ENCODE results near the gene MECP2. TPM values are rescaled to one million over a fixed set of nuclear protein-coding genes. Genes with fewer than 3 reads are reported as not detected.
"Not testable (repeated sequence)": the region's sequence is repeated elsewhere in the genome, so short reads cannot be mapped to it uniquely, and the experiment has no call there.

Gene MECP2
- total RNA-seq, 1 donor from 2014 or later = 18.8 TPM

DNA sequence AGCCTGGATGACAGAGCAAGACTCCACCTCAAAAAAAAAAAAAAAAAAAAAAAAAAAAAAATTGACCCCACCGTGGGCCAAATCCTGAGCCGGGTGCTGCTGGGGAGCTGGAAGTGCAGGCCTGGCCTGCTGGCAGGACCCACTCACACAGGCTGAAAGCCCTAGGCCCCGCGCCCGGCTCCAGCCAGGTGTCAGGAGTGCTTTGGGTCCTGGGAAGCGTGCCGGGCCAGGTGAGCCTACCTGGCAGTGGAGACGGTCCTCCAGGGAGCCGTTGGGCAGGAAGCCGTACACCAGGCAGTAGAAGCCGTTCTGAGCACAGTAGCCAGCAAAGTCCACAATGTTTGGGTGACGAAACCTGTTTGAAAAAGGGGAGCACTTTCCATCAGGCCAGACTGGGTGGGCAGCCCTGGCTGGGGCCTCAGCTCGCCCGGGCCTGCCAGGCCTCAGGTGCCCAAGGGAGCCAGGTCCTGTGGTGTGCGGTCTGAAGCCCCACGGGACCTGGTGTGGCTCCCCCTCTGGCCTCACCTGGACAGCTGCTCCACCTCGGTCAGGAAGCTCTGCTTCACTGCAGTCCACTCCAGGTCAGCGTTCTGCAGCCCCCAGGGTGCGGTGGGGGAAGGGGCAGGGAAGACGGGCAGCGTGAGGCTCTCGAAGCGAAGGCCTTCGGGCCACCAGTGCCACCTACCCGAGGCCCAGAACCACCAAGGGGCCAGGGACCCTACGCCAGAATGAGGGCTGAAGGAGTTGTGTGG is 79.6 kb downstream of the MECP2 start:
- DNase-seq (ENCODE audit: low spot score) = no peak

- no peak for DNase-seq (ENCODE audit: low spot score)
Observed at GRCh38 chrX:154016366-154017076, 81.0 kb downstream of the MECP2 start.

DNA sequence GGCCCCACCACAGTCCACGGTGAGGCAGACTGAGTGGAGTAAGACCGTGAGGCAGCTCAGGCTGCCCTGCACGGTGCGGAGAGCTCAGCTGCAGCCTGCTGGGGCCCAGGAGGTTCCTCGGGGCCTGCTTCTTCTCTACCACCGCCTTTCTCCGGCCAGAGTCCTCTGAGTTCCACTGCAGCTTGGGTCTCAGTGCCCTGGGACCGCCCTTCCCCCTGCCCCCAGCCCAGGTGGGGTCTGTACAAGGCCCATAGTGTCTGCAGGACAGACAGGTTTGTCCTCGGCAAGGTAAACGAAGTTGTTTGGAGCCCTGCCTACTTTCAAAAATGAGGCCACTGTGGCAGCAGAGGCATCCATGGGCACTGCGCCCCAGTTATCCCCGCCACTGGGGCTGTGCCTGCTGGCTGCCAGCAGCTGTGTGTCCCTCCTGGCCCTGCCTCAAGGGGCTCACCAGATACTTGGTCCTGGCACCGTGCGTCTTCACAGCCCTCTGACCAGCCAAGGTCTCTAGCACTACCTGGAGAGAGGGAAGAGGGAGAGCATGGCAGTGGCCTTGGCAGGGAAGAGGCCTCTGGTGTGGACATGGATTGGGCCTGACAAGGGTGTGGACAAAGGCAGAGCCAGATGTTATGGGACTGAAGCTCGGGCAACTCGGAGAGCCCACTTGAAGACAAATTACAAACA is 81.8 kb downstream of the MECP2 start:
- no peak for DNase-seq (ENCODE audit: low spot score)

- DNase-seq (ENCODE audit: low spot score) = no peak
Observed at GRCh38 chrX:154014429-154015380, 82.8 kb downstream of the MECP2 start.

- no peak for DNase-seq (ENCODE audit: low spot score)
Observed at GRCh38 chrX:154013614-154014360, 83.7 kb downstream of the MECP2 start.

DNA sequence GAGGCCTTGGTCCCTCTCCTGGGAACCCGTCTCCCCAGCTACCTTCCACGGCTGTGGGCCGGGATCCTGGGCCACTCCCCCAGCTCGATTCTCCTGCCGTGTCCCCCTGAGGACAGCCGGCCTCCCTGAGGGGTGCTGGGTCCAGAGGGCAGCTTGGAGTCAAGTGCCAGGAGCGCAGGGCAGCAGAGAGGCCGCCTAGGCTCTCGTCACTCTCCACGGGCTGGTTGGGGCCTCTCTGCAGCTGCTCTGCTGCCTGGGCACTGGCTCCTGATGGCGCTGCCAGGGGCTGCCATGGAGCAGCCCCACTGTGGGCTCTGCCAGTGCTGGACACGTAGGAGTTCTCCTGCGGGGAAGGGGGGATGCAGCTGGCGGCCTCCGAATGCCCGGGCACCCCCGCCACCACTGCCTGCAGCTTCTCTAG is 84.5 kb downstream of the MECP2 start:
- DNase-seq (ENCODE audit: low spot score) = no peak

DNA sequence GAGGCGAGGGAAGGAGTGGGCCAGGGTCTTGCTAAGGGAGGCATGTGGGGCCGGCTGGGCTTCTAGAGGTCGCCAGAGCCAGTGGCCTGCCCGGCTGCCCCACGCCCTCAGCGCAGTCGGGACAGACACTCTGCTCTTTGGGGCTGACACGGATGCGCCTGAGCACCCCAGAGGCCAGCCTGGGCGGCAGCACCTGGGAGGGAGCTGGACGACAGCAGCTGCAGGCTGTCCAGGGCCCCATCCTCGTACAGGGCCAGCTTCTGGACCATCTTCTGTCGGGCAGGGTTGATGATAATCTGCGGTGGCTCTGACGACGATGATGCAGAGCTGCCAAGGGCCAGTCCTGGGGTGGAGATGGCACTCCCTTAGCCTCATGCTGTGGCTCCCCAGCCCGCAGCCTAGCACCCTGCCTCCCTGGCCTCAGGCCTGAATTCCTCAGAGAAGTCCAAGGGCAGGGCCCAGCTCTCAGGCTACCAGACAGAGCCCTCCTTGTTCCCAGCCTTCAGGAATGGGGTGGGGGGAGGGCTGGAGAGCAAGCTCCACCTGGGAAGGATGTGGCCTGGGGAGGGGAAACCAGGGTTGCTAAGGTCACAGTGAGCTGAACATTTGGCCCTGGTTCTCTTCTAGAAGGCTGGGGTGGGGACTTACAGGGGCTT is 85.1 kb downstream of the MECP2 start:
- no peak for DNase-seq (ENCODE audit: low spot score)

DNA sequence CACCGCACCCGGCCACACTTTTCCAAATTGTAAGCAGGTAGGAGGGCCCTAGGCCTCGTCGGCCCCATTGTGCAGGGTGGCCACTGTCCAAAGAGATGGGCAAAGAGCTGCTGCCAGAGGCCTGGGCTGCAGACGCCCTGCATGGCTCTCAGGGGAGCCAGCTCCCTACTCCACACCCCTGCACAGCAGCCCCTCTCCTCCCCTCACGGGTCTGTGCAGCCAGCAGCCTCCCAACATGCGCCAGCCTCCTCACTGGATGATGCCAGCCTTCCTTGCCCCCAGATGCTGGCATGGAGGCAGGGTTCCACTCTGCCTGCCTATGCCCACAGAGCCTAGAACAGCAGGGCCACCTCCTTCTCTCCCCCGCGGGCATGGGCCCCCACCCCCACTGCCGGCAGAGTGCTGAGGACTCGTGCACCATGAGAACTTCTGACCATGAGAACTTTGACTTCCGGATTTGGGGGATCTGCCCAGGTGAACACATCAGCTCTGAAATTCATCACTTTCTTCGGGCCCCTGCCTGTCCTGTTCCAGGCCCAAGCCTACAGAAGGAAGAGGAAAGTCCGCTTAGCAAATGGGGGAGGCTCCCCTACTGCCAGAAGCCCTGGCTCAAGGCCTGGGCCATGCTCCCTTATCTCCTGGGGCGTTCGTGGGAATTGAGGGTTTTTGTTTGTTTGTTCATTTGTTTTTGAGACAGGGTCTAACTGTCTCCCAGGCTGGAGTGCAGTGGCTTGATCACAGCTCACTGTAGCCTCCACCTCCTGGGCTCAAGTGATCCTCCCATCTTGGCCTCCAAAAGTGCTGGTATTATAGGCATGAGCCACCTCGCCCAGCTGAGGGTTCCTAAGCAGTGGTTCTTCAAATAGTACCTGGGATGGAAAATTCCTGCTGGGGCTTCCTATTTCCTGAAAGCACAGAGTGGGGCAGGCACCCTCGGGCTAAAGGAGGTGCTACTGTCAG is 85.9 kb downstream of the MECP2 start:
- no peak for DNase-seq (ENCODE audit: low spot score)

- no peak for DNase-seq (ENCODE audit: low spot score)
Observed at GRCh38 chrX:154010330-154011087, 87.0 kb downstream of the MECP2 start.

- no peak for DNase-seq (ENCODE audit: low spot score)
Observed at GRCh38 chrX:154008521-154008920, 89.0 kb downstream of the MECP2 start.

- no peak for DNase-seq (ENCODE audit: low spot score)
Observed at GRCh38 chrX:154006947-154007346, 90.6 kb downstream of the MECP2 start.

DNA sequence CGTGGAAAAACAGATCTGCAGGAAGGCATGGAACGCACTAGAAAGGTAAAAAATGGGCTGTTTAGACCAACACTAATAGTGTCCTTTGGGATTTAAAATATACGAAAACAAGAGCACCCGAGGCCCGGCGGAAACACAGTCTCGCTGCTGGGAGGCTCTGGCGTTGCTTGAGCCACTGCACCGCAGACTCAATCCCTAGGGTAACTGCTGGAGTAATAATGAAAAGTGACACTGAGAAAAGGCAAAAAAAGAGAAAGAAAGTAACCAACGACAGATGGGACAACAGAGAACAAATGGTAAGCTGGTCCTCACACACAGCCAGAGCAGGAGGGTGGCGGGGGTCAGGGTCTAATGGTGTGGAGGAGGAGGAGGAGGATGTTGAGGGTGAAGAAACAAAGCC is 93.2 kb downstream of the MECP2 start:
- DNase-seq (ENCODE audit: low spot score) = no peak

DNA sequence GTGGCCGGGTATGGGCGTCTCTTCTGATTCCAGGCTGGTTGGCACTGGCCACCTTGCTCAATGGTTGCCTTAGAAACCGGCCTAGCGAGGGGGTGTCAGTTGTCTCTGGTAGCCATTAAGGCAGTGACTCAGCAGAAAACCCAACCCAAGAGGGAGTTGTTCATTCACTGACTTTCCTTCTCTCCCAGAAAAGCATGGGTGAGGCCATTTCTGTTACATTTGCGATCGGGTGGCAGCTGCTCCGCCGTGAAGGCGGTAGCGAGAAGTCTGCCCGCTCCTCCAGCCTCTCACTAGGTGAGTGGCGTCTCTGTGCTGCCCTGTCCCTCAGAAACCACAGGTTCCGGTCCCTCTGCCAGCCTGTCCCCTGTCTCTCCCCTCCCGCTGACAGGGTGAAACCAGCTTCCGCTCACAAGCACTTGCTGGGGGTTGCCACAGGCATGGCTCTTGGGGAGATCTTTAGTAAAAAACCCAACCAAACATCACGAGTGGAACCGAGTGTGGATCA is 95.2 kb downstream of the MECP2 start:
- DNase-seq (ENCODE audit: low spot score) = no peak

GRCh38 chrX:154000051-154000450 is 97.5 kb downstream of the MECP2 start:
- no peak for DNase-seq (ENCODE audit: low spot score)

DNA sequence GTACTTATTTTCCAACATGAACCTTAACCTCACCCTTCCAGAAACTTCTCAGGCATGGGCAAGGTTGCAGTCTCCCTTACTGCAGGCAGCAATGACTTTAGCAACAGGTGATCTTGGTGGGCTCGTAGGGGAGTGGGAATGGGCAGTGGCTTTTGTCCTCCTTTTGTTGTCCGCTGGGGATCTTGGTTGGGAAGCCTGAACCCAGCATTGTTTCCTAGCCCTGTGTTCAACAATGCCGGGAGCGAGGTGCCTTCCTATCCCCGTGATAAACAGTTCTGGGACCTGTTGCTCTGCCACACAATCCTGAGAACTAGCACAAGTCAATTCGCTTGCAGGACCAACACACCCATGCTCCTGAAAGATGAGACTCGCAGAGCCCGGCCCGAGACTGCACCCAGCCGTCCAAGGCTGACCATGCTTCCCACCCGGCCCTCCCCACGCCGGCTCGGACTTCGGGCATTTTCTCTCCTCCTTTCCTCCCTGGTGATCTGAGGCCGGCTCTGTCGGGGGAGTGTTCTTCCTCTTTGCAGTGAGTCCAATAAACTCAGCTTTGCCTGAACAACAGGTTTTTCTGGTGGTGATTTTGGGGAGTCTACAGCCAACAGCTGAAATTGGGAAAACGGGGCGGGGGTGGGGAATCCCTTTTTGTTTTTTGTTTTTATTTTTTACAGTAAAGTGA is 98.0 kb downstream of the MECP2 start:
- DNase-seq (ENCODE audit: low spot score) = no peak

- DNase-seq (ENCODE audit: low spot score) = no peak
Observed at GRCh38 chrX:153995504-153995903, 102.0 kb downstream of the MECP2 start.

DNA sequence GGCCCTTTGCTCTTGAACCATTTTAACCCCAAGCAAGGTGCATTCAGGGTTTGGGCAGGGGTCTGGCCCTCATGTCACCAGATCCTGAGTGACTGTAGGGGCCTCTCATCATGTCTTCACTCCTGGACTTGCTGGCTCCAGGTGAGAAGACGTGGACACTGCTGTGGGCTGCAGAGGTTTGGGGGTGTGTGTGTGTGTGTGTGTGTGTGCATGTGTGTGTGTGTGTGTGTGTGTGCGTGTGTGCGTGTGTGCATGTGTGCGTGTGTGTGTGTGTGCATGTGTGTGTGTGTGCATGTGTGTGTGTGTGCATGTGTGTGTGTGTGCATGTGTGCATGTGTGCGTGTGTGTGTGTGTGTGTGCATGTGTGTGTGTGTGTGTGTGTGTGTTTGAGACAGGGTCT is 103.1 kb downstream of the MECP2 start:
- not testable (repeated sequence) for DNase-seq (ENCODE audit: low spot score)

All from umbilical cord (tissue), 2 donors.